ENCODE results near the gene SACM1L. TPM values are rescaled to one million over a fixed set of nuclear protein-coding genes. Genes with fewer than 3 reads are reported as not detected.

SACM1L gene
- total RNA-seq, 1 donor, result 28.6 TPM

GRCh38 chr3:45667569-45667934 is 21.6 kb upstream of the SACM1L start:
- Histone ChIP-seq H3K4me2 (ENCODE audit: insufficient read depth, low read length) (peak overlapping the region; percentile 73), H3K36me3 (ENCODE audit: insufficient read depth, low read length) (peaks cover 24% of the 10 kb centered on the region), H3K4me1 (ENCODE audit: insufficient read depth, low read length) (peaks cover 52% of the 10 kb centered on the region), H2AFZ (ENCODE audit: low read length) (no peak overlapping the region), H3K4me3 (ENCODE audit: insufficient read depth, low read length) (peak overlapping the region; percentile 40), H3K27me3 (ENCODE audit: insufficient read depth, low read length) (no peaks in the 10 kb centered on the region), H4K20me1 (ENCODE audit: insufficient read depth, low read length) (peaks cover 2% of the 10 kb centered on the region), H3K9me3 (ENCODE audit: low read depth, low read length) (no peaks in the 10 kb centered on the region), H3K27ac (ENCODE audit: low read depth, low read length) (peak overlapping the region; percentile 97), H3K79me2 (ENCODE audit: insufficient read depth, low read length) (peaks cover 24% of the 10 kb centered on the region)
- DNase-seq (ENCODE audit: insufficient read length, low spot score, missing footprints), result no peak
- TF ChIP-seq, protein P1, sequence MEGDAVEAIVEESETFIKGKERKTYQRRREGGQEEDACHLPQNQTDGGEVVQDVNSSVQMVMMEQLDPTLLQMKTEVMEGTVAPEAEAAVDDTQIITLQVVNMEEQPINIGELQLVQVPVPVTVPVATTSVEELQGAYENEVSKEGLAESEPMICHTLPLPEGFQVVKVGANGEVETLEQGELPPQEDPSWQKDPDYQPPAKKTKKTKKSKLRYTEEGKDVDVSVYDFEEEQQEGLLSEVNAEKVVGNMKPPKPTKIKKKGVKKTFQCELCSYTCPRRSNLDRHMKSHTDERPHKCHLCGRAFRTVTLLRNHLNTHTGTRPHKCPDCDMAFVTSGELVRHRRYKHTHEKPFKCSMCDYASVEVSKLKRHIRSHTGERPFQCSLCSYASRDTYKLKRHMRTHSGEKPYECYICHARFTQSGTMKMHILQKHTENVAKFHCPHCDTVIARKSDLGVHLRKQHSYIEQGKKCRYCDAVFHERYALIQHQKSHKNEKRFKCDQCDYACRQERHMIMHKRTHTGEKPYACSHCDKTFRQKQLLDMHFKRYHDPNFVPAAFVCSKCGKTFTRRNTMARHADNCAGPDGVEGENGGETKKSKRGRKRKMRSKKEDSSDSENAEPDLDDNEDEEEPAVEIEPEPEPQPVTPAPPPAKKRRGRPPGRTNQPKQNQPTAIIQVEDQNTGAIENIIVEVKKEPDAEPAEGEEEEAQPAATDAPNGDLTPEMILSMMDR (IDR thresholded peaks at IDR 0.05; ENCODE audit: extremely low read depth, low read depth, low read length), result no peak

DNA sequence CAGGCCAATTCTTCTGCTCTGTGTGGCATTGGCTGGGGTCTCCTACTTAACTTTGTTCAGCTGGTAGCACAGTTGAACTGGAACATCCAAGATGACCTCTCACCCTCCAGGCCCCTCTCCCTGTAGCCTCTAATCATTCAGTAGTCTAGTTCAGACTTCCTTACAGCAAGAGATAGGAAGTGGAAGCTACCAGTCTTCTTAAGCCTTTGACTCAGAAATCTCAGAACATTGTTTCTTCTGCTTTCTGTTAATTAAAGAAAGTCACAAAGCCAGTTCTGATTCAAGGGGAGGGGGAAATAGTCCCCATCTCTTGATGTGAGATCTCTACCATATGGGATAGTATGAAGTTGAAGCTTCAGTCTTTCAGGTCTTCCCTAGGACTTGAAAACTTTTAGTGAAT is 18.8 kb upstream of the SACM1L start:
- peaks cover 38% of the 10 kb centered on the region for H3K4me1 ChIP-seq (ENCODE audit: insufficient read depth, low read length)
- H3K27me3 ChIP-seq (ENCODE audit: insufficient read depth, low read length), result no peaks in the 10 kb centered on the region
- H3K79me2 ChIP-seq (ENCODE audit: insufficient read depth, low read length), result peaks cover 5% of the 10 kb centered on the region
- H2AFZ ChIP-seq (ENCODE audit: low read length), result no peak overlapping the region
- DNase-seq (ENCODE audit: insufficient read length, low spot score, missing footprints), result no peak
- H3K4me2 ChIP-seq (ENCODE audit: insufficient read depth, low read length), result no peak overlapping the region
- TF ChIP-seq, protein P1 (IDR thresholded peaks at IDR 0.05; ENCODE audit: extremely low read depth, low read depth, low read length), result no peak
- no peak overlapping the region for H3K27ac ChIP-seq (ENCODE audit: low read depth, low read length)
- H3K4me3 ChIP-seq (ENCODE audit: insufficient read depth, low read length), result no peak overlapping the region
- H4K20me1 ChIP-seq (ENCODE audit: insufficient read depth, low read length), result peaks cover 2% of the 10 kb centered on the region
- no peaks in the 10 kb centered on the region for H3K9me3 ChIP-seq (ENCODE audit: low read depth, low read length)
- peaks cover 42% of the 10 kb centered on the region for H3K36me3 ChIP-seq (ENCODE audit: insufficient read depth, low read length)

DNA sequence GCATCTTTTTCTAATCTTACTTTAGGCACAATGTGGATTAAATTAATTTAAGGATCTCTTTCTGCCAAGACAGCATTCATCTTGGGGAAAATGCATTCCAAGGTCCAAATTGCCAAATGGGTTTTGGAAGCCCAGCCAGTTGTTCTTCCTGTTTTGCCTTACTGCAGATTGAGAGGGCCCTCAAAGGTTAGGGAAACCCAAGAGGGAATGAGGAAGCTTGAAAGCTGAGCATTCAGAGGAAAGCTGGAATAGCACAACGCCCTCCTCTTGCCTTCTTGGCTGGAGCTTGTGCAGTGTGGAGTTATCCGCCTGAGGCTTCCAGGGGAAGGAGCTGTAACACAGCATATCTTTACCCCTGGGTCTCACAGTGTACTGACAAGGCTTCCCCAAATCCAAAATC is 18.2 kb upstream of the SACM1L start:
- Histone ChIP-seq H3K4me2 (ENCODE audit: insufficient read depth, low read length) (no peak overlapping the region), H3K27ac (ENCODE audit: low read depth, low read length) (no peak overlapping the region), H4K20me1 (ENCODE audit: insufficient read depth, low read length) (peaks cover 2% of the 10 kb centered on the region), H3K79me2 (ENCODE audit: insufficient read depth, low read length) (no peaks in the 10 kb centered on the region), H2AFZ (ENCODE audit: low read length) (no peak overlapping the region), H3K9me3 (ENCODE audit: low read depth, low read length) (no peaks in the 10 kb centered on the region), H3K4me3 (ENCODE audit: insufficient read depth, low read length) (no peak overlapping the region), H3K36me3 (ENCODE audit: insufficient read depth, low read length) (peaks cover 42% of the 10 kb centered on the region), H3K27me3 (ENCODE audit: insufficient read depth, low read length) (no peaks in the 10 kb centered on the region), H3K4me1 (ENCODE audit: insufficient read depth, low read length) (peaks cover 38% of the 10 kb centered on the region)
- DNase-seq (ENCODE audit: insufficient read length, low spot score, missing footprints), result peak; percentile 85
- TF ChIP-seq, protein P1 (IDR thresholded peaks at IDR 0.05; ENCODE audit: extremely low read depth, low read depth, low read length), result no peak

DNA sequence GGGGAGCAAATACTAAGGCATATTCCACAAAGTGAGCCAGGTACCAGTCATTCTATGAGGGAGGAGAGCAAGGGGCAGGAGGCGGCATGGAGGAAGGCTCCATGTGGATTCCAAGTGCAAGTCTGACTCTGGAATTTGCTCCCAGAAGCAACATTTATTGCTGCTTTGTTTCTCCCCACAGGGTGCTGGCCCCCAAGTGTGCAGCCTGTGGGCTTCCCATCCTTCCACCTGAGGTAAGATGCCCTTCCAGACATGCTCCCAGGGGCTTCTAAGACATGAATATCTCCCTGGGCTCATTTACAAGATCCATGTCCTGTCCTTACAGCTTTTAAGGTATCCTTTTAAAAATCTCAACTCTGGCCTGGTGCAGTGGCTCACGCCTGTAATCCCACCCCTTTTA is 15.9 kb upstream of the SACM1L start:
- TF ChIP-seq, protein P1 (IDR thresholded peaks at IDR 0.05; ENCODE audit: extremely low read depth, low read depth, low read length), result no peak
- Histone ChIP-seq H3K4me3 (ENCODE audit: insufficient read depth, low read length) (no peak overlapping the region), H2AFZ (ENCODE audit: low read length) (no peak overlapping the region), H3K27ac (ENCODE audit: low read depth, low read length) (no peak overlapping the region), H3K36me3 (ENCODE audit: insufficient read depth, low read length) (peaks cover 47% of the 10 kb centered on the region), H3K4me2 (ENCODE audit: insufficient read depth, low read length) (no peak overlapping the region), H3K27me3 (ENCODE audit: insufficient read depth, low read length) (no peaks in the 10 kb centered on the region), H3K4me1 (ENCODE audit: insufficient read depth, low read length) (peaks cover 22% of the 10 kb centered on the region), H4K20me1 (ENCODE audit: insufficient read depth, low read length) (peaks cover under 1% of the 10 kb centered on the region), H3K79me2 (ENCODE audit: insufficient read depth, low read length) (no peaks in the 10 kb centered on the region), H3K9me3 (ENCODE audit: low read depth, low read length) (no peaks in the 10 kb centered on the region)
- no peak for DNase-seq (ENCODE audit: insufficient read length, low spot score, missing footprints)

Data from osteoblast (primary cell).